AG09309 (cell line): ENCODE measurements around the gene HK1.

Experiments
- DNase-seq: peaks from one replicate; pipeline ENCODE4 v3.0.0-alpha.2; 2010; ENCODE audit warnings: low read depth
- H3K4me3 ChIP-seq: 2 replicates; pipeline ENCODE4 v1.5.1; 2011; ENCODE audit warnings: mild to moderate bottlenecking, low read depth, low read length, moderate library complexity; ENCODE audit not compliant: control insufficient read depth
- CTCF ChIP-seq: IDR thresholded peaks from 2 replicates; pipeline ENCODE4 v1.5.1; 2011; ENCODE audit warnings: mild to moderate bottlenecking, low read depth, low read length, inconsistent platforms; ENCODE audit not compliant: insufficient read depth, control insufficient read depth; ENCODE audit errors: missing control alignments

HK1 gene

GRCh38 chr10:69278446-69278963, at the start of gene HK1:
TSS of gene HK1 (plus strand) at chr10:69278496.
- no peak for TF ChIP-seq CTCF
- no peak within 1 kb of the TSS for H3K4me3 ChIP-seq
- DNase-seq, result no peak

DNA sequence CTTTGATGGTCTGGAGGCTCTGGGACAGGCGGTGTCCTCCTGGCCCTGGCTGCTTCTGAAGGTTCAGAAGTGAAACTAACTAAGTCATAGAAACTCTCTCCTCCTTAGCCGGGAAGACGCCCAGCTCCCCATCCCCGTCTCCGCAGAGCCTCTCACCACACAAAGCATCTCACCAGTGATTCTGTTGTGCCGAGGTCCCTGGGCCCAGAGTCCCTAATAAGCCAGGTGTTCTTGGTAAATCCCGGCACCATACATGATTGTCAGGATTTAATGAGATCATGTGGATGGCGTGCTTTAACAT, 48.7 kb upstream of the HK1 start:
- no peak for TF ChIP-seq CTCF
- no peak overlapping the region for H3K4me3 ChIP-seq
- DNase-seq, result no peak

- no peak for DNase-seq
- no peak overlapping the region for H3K4me3 ChIP-seq
- TF ChIP-seq CTCF, result no peak
Observed at GRCh38 chr10:69230128-69230527, 48.2 kb upstream of the HK1 start.

DNA sequence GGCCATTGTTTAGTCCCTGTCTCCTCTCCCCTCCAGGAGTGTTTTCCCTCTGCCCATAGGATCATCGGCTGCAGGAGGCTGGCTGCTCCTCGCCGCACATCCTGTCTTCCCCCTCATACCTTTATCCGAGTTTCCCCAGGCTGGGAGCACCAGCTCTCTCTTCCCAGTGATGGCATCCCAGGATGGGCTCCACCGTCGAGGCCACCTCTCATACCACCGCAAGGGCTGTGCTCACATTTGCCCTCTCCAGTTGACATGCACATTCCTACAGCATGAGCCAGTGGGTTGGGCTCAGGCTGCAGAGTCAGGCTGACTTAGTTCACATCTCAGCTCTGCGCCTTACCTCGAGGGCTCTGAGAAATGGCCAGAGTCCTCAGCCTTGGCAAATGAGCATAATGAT, 46.0 kb upstream of the HK1 start:
- peak; percentile 16 for TF ChIP-seq CTCF
- H3K4me3 ChIP-seq, result no peak overlapping the region
- peak; percentile 46 for DNase-seq

DNA sequence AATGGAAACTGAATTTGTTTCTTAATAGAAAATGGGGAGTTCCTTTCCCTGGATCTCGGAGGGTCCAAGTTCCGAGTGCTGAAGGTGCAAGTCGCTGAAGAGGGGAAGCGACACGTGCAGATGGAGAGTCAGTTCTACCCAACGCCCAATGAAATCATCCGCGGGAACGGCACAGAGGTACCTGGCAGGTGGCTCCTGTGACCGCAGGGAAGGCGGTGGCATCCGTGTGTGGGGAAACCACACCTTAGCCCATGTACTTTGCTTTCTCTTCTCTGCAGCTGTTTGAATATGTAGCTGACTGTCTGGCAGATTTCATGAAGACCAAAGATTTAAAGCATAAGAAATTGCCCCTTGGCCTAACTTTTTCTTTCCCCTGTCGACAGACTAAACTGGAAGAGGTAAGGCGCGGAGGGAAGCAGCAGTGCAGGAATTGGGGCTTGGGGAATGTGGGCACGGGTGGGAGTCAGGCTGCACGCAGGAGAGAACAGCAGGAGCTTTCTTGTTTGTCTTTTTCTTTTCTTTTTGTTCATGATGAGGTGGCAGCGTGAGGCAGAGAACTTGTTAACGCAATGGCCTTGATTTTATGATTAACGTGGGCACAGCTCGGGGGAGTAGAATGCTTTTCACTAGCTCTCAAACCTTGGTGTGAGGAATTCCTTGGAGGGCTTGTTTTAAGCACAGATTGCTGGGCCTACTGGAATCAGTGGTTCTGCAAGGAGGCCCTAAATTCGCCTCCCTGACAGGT, 45.4 kb upstream of the HK1 start:
- DNase-seq, result no peak
- H3K4me3 ChIP-seq, result no peak overlapping the region
- TF ChIP-seq CTCF, result no peak

GRCh38 chr10:69234447-69234846, 43.8 kb upstream of the HK1 start:
- H3K4me3 ChIP-seq, result no peak overlapping the region
- no peak for DNase-seq
- no peak for TF ChIP-seq CTCF
